Stomach (tissue), 9 donors: ENCODE data around the gene RPL22L1. TPM values are rescaled to one million over a fixed set of nuclear protein-coding genes. Genes with fewer than 3 reads are reported as not detected.
A peak's percentile ranks its signal among the peaks of the same experiment; 100 is the strongest.

ENCODE experiments used
- DNase-seq, 2 donors: peaks; one replicate each; pipeline versions ENCODE4 v3.0.0 to v3.0.0-alpha.2; 2013 to 2019
- H3K27ac ChIP-seq, 5 donors: fragments of 200-600 bp in 4 of 5; sonication (generic) in 4 of 5; one replicate each; pipeline ENCODE4 v1.5.1; 2013 to 2019; ENCODE audit warnings: mild to moderate bottlenecking in 1 of 5, moderate library complexity in 1 of 5
- H3K27me3 ChIP-seq, 3 donors: fragments of 200-600 bp; sonication (generic); one replicate each; pipeline ENCODE4 v1.5.1; 2017 to 2019; ENCODE audit warnings: mixed run types in 1 of 3
- H3K36me3 ChIP-seq, 4 donors: fragments of 200-600 bp; sonication (generic); 1 replicate in 3 of 4; 2 replicates in 1 of 4; pipeline ENCODE4 v1.5.1; 2016 to 2019
- H3K4me1 ChIP-seq, 4 donors: fragments of 200-600 bp; sonication (generic); one replicate each; pipeline ENCODE4 v1.5.1; 2016 to 2019
- H3K4me3 ChIP-seq, 4 donors: fragments of 200-600 bp; sonication (generic) in 3 of 4; one replicate each; pipeline ENCODE4 v1.5.1; 2016 to 2019; ENCODE audit warnings: mild to moderate bottlenecking in 1 of 4
- H3K9me3 ChIP-seq, 4 donors: fragments of 200-600 bp; sonication (generic); one replicate each; pipeline ENCODE4 v1.5.1; 2016 to 2019
- EP300 ChIP-seq: sonication (generic); formaldehyde crosslinking; IDR thresholded peaks from one replicate; pipeline ENCODE4 v1.6.1; 2017; ENCODE audit warnings: antibody characterized with exemption
- POLR2A ChIP-seq, 4 donors: fragments of 450-650 bp; IDR thresholded peaks; one replicate each; pipeline ENCODE4 v1.6.1; 2016; ENCODE audit warnings: antibody characterized with exemption in 4 of 4, control low read depth in 2 of 4, mild to moderate bottlenecking in 1 of 4, moderate library complexity in 1 of 4
- POLR2AphosphoS5 ChIP-seq, 3 donors: sonication (generic); formaldehyde crosslinking; IDR thresholded peaks; one replicate each; pipeline ENCODE4 v1.6.1; 2016; ENCODE audit warnings: antibody characterized with exemption in 3 of 3
- WGBS, 5 donors: extraction: QIAGEN DNeasy Blood & Tissue Kit in 3 of 5; methylation state at CpG; one replicate each; pipeline versions ENCODE4 v1.1.5 to v1.1.7; 2013 to 2018; 5-methylcytosine and 5-hydroxymethylcytosine counted together
- intact Hi-C: fragments of 100-400 bp; cut with DNase I; formaldehyde crosslinking; loops from one replicate; pipeline ENCODE4 v1.15.1; 2023; ENCODE audit warnings: low total_unique reads
- polyA plus RNA-seq, 3 donors: library from polyadenylated mRNA; stranded (reverse); fragments of 200-250 nt; gene quantifications; one replicate each; pipeline ENCODE4 v1.2.3, GENCODE V29; 2013
- total RNA-seq, 5 donors: library from RNA; depleted of rRNA; stranded (reverse); fragments of >200 nt; gene quantifications; one replicate each; pipeline versions ENCODE4 v1.1.0 to v1.2.3, GENCODE V29; 2014 to 2016
- TF ChIP-seq, protein P1 (sequence below), 7 experiments: fragments of 450-650 bp in 4 of 7; fragments of 200-600 bp in 3 of 7; sonication (generic) in 3 of 7; IDR thresholded peaks; one replicate each; pipeline ENCODE4 v1.5.1; 2016 to 2019; ENCODE audit warnings: antibody characterized with exemption in 7 of 7, control low read depth in 2 of 7, mild to moderate bottlenecking in 1 of 7
- donor health status: healthy with polysubstance abuse.
- donor health status: Bipolar disorder and iron deficiency.
- donor health status: healthy.

Gene RPL22L1
- total and polyA plus RNA-seq, 8 donors, result 22.2 to 162 (median 57.8) TPM; not detected in 1

DNA sequence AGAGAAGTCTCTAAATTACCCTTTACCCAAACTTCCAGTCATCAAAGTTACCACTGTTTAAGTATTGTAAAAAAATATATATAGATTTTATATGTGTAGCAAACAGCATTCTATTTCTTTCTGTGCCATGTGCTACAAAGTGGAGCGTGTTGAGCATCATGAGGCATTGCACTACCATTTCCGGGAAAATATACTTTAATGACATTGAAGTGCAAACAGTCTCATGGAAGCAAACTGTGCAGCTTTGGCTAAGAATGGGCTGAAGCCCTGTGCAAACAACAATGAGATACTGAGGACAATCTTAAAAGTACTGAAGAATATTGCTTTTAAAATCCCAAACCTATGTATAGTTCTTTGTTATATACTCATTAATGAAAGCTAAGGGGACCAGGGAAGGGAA, 6.5 kb upstream of the RPL22L1 start:
- H3K36me3 ChIP-seq, result no peaks in the 10 kb centered on the region
- WGBS, 5 donors, result 37 to 59% (median 44%) methylated on average over 2 of the region's 2 CpGs
- no peaks in the 10 kb centered on the region for H3K27me3 ChIP-seq
- H3K4me3 ChIP-seq, result no peak overlapping the region
- H3K9me3 ChIP-seq, result no peaks in the 10 kb centered on the region
- H3K27ac ChIP-seq, result no peak overlapping the region
- no peaks in the 10 kb centered on the region for H3K4me1 ChIP-seq
- intact Hi-C loops, result no loop called here
- DNase-seq, result peak in 1 of 2 donors; percentile 14
- TF ChIP-seq POLR2A (IDR thresholded peaks at IDR 0.05), result no peak

DNA sequence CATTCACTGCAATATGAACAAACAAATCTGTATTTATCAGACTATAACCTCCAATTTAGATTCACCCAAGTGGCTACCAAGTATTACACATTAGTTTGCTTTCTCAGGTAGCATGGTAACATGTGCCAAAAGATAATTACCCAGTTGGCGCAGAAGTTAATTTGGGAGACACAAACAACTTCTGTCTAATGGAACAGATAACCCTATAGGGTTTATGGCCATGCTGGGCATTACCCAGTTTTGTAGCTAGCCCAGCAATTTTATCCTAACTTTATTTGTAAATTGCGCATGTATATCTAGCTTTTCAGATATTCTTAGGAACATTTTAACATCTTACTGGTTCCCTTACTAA, 780 bp downstream of the RPL22L1 start:
- Histone ChIP-seq H3K36me3 (peaks cover 14 to 36% (median 32%) of the 10 kb centered on the region in 4 donors), H3K27ac (peak overlapping the region in 4 of 5 donors; percentile 88 to 93 (median 91)), H3K4me3 (peak overlapping the region; percentile 59 to 72 (median 63)), H3K9me3 (no peaks in the 10 kb centered on the region), H3K27me3 (no peaks in the 10 kb centered on the region), H3K4me1 (peaks cover 21 to 36% (median 33%) of the 10 kb centered on the region in 4 donors)
- intact Hi-C loops, result no loop called here
- 2 to 20% (median 11%) methylated on average over 2 of the region's 2 CpGs for WGBS, 5 donors
- TF ChIP-seq POLR2A (IDR thresholded peaks at IDR 0.05), result no peak
- TF ChIP-seq, protein P1, sequence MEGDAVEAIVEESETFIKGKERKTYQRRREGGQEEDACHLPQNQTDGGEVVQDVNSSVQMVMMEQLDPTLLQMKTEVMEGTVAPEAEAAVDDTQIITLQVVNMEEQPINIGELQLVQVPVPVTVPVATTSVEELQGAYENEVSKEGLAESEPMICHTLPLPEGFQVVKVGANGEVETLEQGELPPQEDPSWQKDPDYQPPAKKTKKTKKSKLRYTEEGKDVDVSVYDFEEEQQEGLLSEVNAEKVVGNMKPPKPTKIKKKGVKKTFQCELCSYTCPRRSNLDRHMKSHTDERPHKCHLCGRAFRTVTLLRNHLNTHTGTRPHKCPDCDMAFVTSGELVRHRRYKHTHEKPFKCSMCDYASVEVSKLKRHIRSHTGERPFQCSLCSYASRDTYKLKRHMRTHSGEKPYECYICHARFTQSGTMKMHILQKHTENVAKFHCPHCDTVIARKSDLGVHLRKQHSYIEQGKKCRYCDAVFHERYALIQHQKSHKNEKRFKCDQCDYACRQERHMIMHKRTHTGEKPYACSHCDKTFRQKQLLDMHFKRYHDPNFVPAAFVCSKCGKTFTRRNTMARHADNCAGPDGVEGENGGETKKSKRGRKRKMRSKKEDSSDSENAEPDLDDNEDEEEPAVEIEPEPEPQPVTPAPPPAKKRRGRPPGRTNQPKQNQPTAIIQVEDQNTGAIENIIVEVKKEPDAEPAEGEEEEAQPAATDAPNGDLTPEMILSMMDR (IDR thresholded peaks at IDR 0.05), result no peak
- no peak for TF ChIP-seq POLR2AphosphoS5 (IDR thresholded peaks at IDR 0.05)
- TF ChIP-seq EP300, result no peak
- DNase-seq, result peak in 1 of 2 donors; percentile 29

DNA sequence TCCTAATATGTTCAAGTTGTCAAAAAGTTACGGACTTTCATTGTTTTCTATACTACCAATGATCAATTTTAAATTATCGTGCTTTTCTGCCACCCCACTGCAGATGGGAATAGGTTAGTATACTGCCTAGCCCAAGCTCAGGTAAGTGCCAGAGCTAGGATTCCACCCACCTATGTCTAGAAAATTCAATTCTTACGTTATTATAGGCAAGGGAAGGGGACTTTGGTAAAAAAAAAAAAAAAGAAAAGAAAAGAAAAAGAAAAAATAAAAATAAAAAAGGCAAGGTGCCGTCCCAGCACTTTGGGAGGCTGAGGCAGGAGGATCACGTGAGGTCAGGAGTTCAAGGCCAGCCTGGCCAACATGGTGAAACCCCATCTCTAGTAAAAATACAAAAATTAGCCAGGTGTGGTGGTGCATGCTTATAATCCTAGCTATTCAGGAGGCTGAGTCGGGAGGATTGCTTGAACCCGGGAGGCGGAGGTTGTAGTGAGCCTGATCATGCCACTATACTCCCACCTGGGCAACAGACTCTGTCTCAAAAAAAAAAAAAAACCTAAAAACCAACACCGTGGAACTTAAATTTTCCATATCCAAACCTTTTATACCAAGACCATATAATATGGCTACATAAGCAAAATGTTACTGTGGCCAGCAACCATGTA, 1.3 kb downstream of the RPL22L1 start:
- intact Hi-C loops, result no loop called here
- WGBS, 5 donors, result 66 to 78% (median 72%) methylated on average over 9 of the region's 9 CpGs

DNA sequence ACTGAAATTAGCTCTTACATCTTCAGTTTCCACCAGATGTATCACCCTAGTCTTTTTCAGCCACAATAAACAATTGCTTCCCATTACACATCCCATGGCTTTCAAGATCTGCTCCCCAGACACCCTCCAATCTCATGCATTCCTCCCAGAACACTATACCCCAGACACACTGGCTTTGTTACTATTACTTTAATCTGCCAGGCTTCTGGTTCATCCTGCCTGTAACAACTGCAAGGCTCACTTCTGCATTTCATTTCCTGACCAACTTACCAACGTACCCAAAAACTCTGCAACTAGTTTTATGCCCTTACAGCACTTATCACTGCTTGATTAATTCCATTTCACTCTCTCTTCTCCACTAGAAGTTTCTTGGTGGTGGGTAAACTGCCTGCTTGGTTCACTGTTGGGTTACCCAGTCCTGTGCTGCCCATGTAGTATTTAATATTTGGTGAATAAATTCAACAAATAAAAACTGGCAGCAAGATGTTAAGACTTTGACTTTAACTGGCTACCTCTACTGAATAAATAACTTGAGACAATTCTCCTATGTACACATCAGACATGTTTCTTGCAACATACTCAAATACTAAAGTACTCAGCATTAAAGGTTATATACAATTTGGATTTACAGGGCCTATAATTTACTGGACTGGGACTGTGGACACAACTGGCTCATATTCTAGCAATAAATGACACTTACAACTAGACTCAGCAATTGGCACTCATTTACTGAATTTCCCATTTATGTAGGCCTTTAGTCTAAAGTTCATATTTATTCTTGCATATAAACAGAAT, 2.7 kb downstream of the RPL22L1 start:
- peaks cover 21 to 36% (median 33%) of the 10 kb centered on the region in 4 donors for H3K4me1 ChIP-seq
- no peaks in the 10 kb centered on the region for H3K27me3 ChIP-seq
- DNase-seq, result peak in 1 of 2 donors; percentile 7
- H3K4me3 ChIP-seq, result peak overlapping the region in 2 of 4 donors; percentile 63 to 72
- H3K36me3 ChIP-seq, result peaks cover 14 to 36% (median 32%) of the 10 kb centered on the region in 4 donors
- 36 to 59% (median 46%) methylated on average over 1 of the region's 1 CpG for WGBS, 5 donors
- no peaks in the 10 kb centered on the region for H3K9me3 ChIP-seq
- H3K27ac ChIP-seq, result no peak overlapping the region
- intact Hi-C loops, result no loop called here
- TF ChIP-seq POLR2AphosphoS5 (IDR thresholded peaks at IDR 0.05) (no peak), EP300 (no peak), POLR2A (IDR thresholded peaks at IDR 0.05) (no peak)
- TF ChIP-seq, protein P1 (IDR thresholded peaks at IDR 0.05), result no peak

More for the DNA sequence above, 1.3 kb downstream of the RPL22L1 start:
- Histone ChIP-seq H3K27ac (peak overlapping the region in 4 of 5 donors; percentile 88 to 93 (median 91)), H3K4me1 (peaks cover 21 to 36% (median 33%) of the 10 kb centered on the region in 4 donors), H3K36me3 (peaks cover 14 to 36% (median 32%) of the 10 kb centered on the region in 4 donors), H3K27me3 (no peaks in the 10 kb centered on the region), H3K4me3 (peak overlapping the region; percentile 59 to 72 (median 63)), H3K9me3 (no peaks in the 10 kb centered on the region)
- DNase-seq, result no peak
- no peak for TF ChIP-seq POLR2AphosphoS5 (IDR thresholded peaks at IDR 0.05)
- no peak for TF ChIP-seq EP300
- no peak for TF ChIP-seq POLR2A (IDR thresholded peaks at IDR 0.05)
- TF ChIP-seq, protein P1 (IDR thresholded peaks at IDR 0.05), result no peak
